Measurements from ENCODE around the gene ARHGAP10. TPM values are rescaled to one million over a fixed set of nuclear protein-coding genes. Genes with fewer than 3 reads are reported as not detected.
A peak's percentile ranks its signal among the peaks of the same experiment; 100 is the strongest.

Gene ARHGAP10
- total RNA-seq, 3 donors from 2014 or later, result 4.3 to 5.9 (median 5.3) TPM

- ATAC-seq (no peak), DNase-seq (no peak)
- Mint-ChIP-seq H3K4me3 (peak overlapping the region; percentile 19), H3K36me3 (ENCODE audit: insufficient read depth) (peaks cover under 1% of the 10 kb centered on the region), H3K27me3 (ENCODE audit: low read depth) (no peaks in the 10 kb centered on the region), H3K4me1 (ENCODE audit: low read depth) (peaks cover 76% of the 10 kb centered on the region), H3K9me3 (no peaks in the 10 kb centered on the region)
Observed at GRCh38 chr4:148053298-148054003, 321.6 kb downstream of the ARHGAP10 start.

- DNase-seq (no peak), ATAC-seq (no peak)
- Mint-ChIP-seq H3K4me1 (ENCODE audit: low read depth) (peaks cover 82% of the 10 kb centered on the region), H3K36me3 (ENCODE audit: insufficient read depth) (peaks cover 3% of the 10 kb centered on the region), H3K4me3 (no peak overlapping the region), H3K9me3 (peaks cover 3% of the 10 kb centered on the region), H3K27me3 (ENCODE audit: low read depth) (no peaks in the 10 kb centered on the region)
Observed at GRCh38 chr4:148054275-148054674, 322.4 kb downstream of the ARHGAP10 start.

- H3K4me3 Mint-ChIP-seq, result no peak overlapping the region
- H3K9me3 Mint-ChIP-seq, result peaks cover 7% of the 10 kb centered on the region
- peaks cover 91% of the 10 kb centered on the region for H3K4me1 Mint-ChIP-seq (ENCODE audit: low read depth)
- no peaks in the 10 kb centered on the region for H3K27me3 Mint-ChIP-seq (ENCODE audit: low read depth)
- DNase-seq (no peak), ATAC-seq (no peak)
- H3K36me3 Mint-ChIP-seq (ENCODE audit: insufficient read depth), result peaks cover 3% of the 10 kb centered on the region
Observed at GRCh38 chr4:148055844-148056243, 324.0 kb downstream of the ARHGAP10 start.

DNA sequence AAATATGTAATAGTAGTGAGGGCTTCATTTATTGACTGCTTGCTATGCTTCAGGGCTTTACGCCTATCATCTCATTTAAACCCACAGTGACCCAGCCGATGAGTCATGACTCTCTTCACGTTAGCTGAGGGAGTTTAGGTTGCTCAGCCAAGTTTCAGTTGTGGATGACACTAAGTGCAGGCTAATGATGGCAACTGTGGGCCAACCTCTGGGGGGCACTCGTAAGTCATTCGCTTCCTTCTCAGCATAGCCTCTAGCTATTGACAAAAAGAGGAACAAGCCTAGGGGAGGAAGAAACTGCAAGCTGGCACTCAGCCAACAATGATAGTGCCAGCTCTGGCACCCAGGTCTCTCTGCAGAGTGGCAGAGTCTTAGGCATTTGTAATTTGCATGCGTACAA is 325.0 kb downstream of the ARHGAP10 start:
- ATAC-seq (peak; percentile 89 to 92), DNase-seq (peak; percentile 42)
- peaks cover 3% of the 10 kb centered on the region for H3K36me3 Mint-ChIP-seq (ENCODE audit: insufficient read depth)
- H3K27me3 Mint-ChIP-seq (ENCODE audit: low read depth), result no peaks in the 10 kb centered on the region
- peaks cover 91% of the 10 kb centered on the region for H3K4me1 Mint-ChIP-seq (ENCODE audit: low read depth)
- H3K4me3 Mint-ChIP-seq, result no peak overlapping the region
- H3K9me3 Mint-ChIP-seq, result peaks cover 7% of the 10 kb centered on the region

- no peak overlapping the region for H3K4me3 Mint-ChIP-seq
- no peaks in the 10 kb centered on the region for H3K27me3 Mint-ChIP-seq (ENCODE audit: low read depth)
- ATAC-seq, result no peak
- peaks cover 7% of the 10 kb centered on the region for H3K9me3 Mint-ChIP-seq
- peaks cover 3% of the 10 kb centered on the region for H3K36me3 Mint-ChIP-seq (ENCODE audit: insufficient read depth)
- no peak for DNase-seq
- H3K4me1 Mint-ChIP-seq (ENCODE audit: low read depth), result peaks cover 88% of the 10 kb centered on the region
Observed at GRCh38 chr4:148057516-148057915, 325.6 kb downstream of the ARHGAP10 start.

- H3K4me3 Mint-ChIP-seq, result no peak overlapping the region
Observed at GRCh38 chr4:148057984-148058859, 326.3 kb downstream of the ARHGAP10 start.

DNA sequence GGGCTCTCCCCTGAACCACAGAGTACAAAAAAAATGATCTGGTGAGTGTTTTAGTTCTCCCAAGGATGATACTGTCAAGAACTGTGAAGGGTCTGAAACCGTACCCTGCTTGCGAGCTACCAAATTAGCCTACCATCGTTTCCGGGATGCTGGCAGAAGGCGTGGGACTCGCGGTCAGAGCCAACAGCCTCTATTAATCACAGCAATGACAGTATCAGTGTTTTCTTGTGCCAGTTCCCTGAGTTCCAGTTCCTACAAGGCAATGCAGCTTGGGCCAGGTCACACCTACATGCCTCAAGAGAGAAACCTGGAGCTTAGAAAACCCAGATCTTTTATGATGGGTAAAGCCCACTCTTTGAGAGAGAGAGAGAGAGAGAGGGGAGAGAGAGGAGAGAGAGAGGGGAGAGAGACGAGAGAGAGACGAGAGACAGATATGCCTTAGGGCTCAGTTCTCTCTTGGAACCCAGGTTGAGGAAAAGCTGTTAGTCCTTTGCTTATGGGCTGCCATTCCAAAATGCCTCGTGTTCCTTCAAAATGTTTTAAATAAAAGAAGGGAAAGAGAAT is 327.8 kb downstream of the ARHGAP10 start:
- Mint-ChIP-seq H3K4me3 (peak overlapping the region; percentile 15), H3K36me3 (ENCODE audit: insufficient read depth) (peaks cover 7% of the 10 kb centered on the region), H3K27me3 (ENCODE audit: low read depth) (no peaks in the 10 kb centered on the region), H3K9me3 (peaks cover 7% of the 10 kb centered on the region), H3K4me1 (ENCODE audit: low read depth) (peaks cover 67% of the 10 kb centered on the region)
- DNase-seq (no peak), ATAC-seq (no peak)

More at GRCh38 chr4:148057984-148058859, 326.3 kb downstream of the ARHGAP10 start:
- ATAC-seq (no peak), DNase-seq (no peak)
- peaks cover 81% of the 10 kb centered on the region for H3K4me1 Mint-ChIP-seq (ENCODE audit: low read depth)
- H3K36me3 Mint-ChIP-seq (ENCODE audit: insufficient read depth), result peaks cover 3% of the 10 kb centered on the region
- peaks cover 7% of the 10 kb centered on the region for H3K9me3 Mint-ChIP-seq
- H3K27me3 Mint-ChIP-seq (ENCODE audit: low read depth), result no peaks in the 10 kb centered on the region

GRCh38 chr4:148060264-148061140 is 328.6 kb downstream of the ARHGAP10 start:
- Mint-ChIP-seq H3K4me1 (ENCODE audit: low read depth) (peaks cover 59% of the 10 kb centered on the region), H3K4me3 (peak overlapping the region; percentile 73), H3K9me3 (peaks cover 7% of the 10 kb centered on the region), H3K36me3 (ENCODE audit: insufficient read depth) (peaks cover 14% of the 10 kb centered on the region), H3K27me3 (ENCODE audit: low read depth) (no peaks in the 10 kb centered on the region)
- DNase-seq, result no peak
- ATAC-seq, result peak; percentile 7 to 36

DNA sequence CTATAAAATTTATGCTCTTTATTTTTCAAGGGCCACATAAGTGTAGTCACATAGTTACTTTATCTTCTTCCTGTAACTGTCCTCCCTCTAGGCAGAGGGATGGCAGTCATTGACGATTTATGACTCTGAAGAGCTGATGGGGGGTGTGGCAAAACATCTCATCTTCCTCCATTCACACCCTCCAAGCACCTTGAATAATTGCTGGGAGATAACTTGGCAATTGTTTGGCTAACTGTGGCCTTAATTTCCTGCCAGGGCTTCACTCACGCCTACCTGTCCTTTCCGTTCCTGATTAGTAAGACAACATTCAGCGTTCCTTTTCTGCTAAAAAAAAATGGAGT is 329.2 kb downstream of the ARHGAP10 start:
- H3K36me3 Mint-ChIP-seq (ENCODE audit: insufficient read depth), result peaks cover 17% of the 10 kb centered on the region
- peaks cover 53% of the 10 kb centered on the region for H3K4me1 Mint-ChIP-seq (ENCODE audit: low read depth)
- H3K4me3 Mint-ChIP-seq, result peak overlapping the region; percentile 73
- no peak for DNase-seq
- ATAC-seq, result peak; percentile 5 to 11
- peaks cover 7% of the 10 kb centered on the region for H3K9me3 Mint-ChIP-seq
- H3K27me3 Mint-ChIP-seq (ENCODE audit: low read depth), result no peaks in the 10 kb centered on the region

DNA sequence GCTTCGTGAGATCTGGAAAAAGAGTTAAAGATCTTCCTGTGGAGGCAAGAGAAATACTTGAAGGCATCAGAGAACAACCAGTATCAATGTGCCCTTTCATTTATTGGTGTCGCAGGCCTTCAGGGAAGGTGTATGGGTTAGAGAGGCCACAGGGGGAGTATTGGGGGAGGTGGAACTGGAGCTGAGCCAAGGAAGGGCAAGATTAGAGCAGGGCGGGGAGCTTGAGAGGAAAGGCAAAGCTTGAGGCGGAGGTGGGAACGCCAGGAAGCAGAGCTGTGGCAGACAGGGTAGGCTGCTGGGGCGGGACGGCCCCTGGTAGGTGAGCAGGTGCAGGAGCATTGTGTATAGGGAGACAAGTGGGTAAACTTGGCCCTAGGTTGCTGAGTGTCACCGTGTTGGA is 329.9 kb downstream of the ARHGAP10 start:
- H3K4me1 Mint-ChIP-seq (ENCODE audit: low read depth), result peaks cover 48% of the 10 kb centered on the region
- H3K9me3 Mint-ChIP-seq, result peaks cover 7% of the 10 kb centered on the region
- H3K4me3 Mint-ChIP-seq, result no peak overlapping the region
- no peaks in the 10 kb centered on the region for H3K27me3 Mint-ChIP-seq (ENCODE audit: low read depth)
- no peak for DNase-seq
- H3K36me3 Mint-ChIP-seq (ENCODE audit: insufficient read depth), result peaks cover 17% of the 10 kb centered on the region
- no peak for ATAC-seq

DNA sequence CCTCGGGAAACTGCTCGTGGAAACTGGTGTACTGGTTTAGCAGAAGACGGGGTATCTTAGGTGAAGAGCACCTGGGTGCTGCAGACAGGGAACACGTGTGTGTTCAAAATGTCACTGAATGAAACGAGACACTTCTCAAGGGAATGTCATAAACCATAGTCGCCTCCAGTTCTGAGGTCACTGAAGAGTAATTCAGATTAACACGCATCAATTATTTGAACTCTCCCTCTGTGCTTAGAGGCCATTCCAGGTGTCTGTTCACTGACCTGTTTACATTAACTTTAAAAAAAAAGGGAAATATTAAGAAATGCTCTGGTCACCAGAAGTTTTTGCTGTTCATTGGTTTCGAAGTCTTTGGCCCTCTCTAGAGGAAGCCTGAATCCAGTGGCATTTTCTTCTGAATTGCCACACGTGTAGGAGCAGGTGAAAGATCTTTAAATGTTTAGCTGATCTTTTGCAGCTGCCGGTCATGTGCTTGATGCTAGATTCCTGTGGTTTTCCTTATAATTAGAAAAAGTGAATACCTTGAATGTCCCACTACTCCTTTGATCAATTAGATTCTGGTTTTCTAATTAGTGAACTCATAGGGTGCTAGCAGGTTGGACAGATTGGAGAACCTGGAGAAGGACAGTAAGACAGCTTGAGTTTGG is 330.5 kb downstream of the ARHGAP10 start:
- Mint-ChIP-seq H3K27me3 (ENCODE audit: low read depth) (no peaks in the 10 kb centered on the region), H3K4me3 (no peak overlapping the region), H3K36me3 (ENCODE audit: insufficient read depth) (peaks cover 17% of the 10 kb centered on the region), H3K4me1 (ENCODE audit: low read depth) (peaks cover 41% of the 10 kb centered on the region), H3K9me3 (peaks cover 7% of the 10 kb centered on the region)
- ATAC-seq (no peak), DNase-seq (no peak)

GRCh38 chr4:148064451-148064850 is 332.6 kb downstream of the ARHGAP10 start:
- Mint-ChIP-seq H3K4me3 (no peak overlapping the region), H3K27me3 (ENCODE audit: low read depth) (no peaks in the 10 kb centered on the region), H3K9me3 (peaks cover 4% of the 10 kb centered on the region), H3K4me1 (ENCODE audit: low read depth) (peaks cover 26% of the 10 kb centered on the region), H3K36me3 (ENCODE audit: insufficient read depth) (peaks cover 14% of the 10 kb centered on the region)
- DNase-seq (no peak), ATAC-seq (no peak)

- H3K36me3 Mint-ChIP-seq (ENCODE audit: insufficient read depth), result peaks cover 16% of the 10 kb centered on the region
- ATAC-seq, result no peak
- H3K4me3 Mint-ChIP-seq, result no peak overlapping the region
- no peaks in the 10 kb centered on the region for H3K27me3 Mint-ChIP-seq (ENCODE audit: low read depth)
- no peak for DNase-seq
- no peaks in the 10 kb centered on the region for H3K9me3 Mint-ChIP-seq
- H3K4me1 Mint-ChIP-seq (ENCODE audit: low read depth), result peaks cover 22% of the 10 kb centered on the region
Observed at GRCh38 chr4:148065075-148065474, 333.2 kb downstream of the ARHGAP10 start.

All from activated T-cell treated with anti-CD3 and anti-CD28 coated beads, Interleukin-2, amount 50 U/mL, for 4 hours (primary cell).